Natural killer cell (primary cell): Measurements from ENCODE around the gene ALK. TPM values are rescaled to one million over a fixed set of nuclear protein-coding genes. Genes with fewer than 3 reads are reported as not detected.

Source experiments
- ATAC-seq, 3 donors: fragments of 150-1000 bp in 2 of 3; fragments of 200-7000 bp in 1 of 3; cut with Tn5 transposase; 1 replicate in 1 of 3; 2 replicates in 2 of 3; pipeline ENCODE4 v1.10.0; 2021; ENCODE audit warnings: mild to moderate bottlenecking in 2 of 3, moderate library complexity in 2 of 3
- DNase-seq, 2 donors: peaks; one replicate each; pipeline versions ENCODE4 v3.0.0 to v3.0.0-alpha.2; 2013 to 2021; ENCODE audit warnings: mixed read lengths in 1 of 2
- H3K27ac ChIP-seq: one replicate; pipeline ENCODE4 v1.5.1; 2013; ENCODE audit warnings: mild to moderate bottlenecking, low read length
- H3K27me3 ChIP-seq: one replicate; pipeline ENCODE4 v1.6.1; 2013; ENCODE audit warnings: low read length; ENCODE audit not compliant: control insufficient read depth, insufficient read depth
- H3K36me3 ChIP-seq: one replicate; pipeline ENCODE4 v1.6.1; 2013; ENCODE audit warnings: low read length; ENCODE audit not compliant: control insufficient read depth, insufficient read depth
- H3K4me1 ChIP-seq: one replicate; pipeline ENCODE4 v1.6.1; 2013; ENCODE audit warnings: low read length; ENCODE audit not compliant: control insufficient read depth, insufficient read depth
- H3K4me3 ChIP-seq: one replicate; pipeline ENCODE4 v1.5.1; 2013; ENCODE audit warnings: low read length
- H3K9me3 ChIP-seq: one replicate; pipeline ENCODE4 v1.6.1; 2013; ENCODE audit warnings: low read length; ENCODE audit not compliant: control insufficient read depth, insufficient read depth
- H3K27ac Mint-ChIP-seq, 2 donors: one replicate each; pipeline ENCODE4 v1.8.0; 2022; ENCODE audit warnings: mild to moderate bottlenecking in 2 of 2, mixed read lengths in 2 of 2, moderate library complexity in 1 of 2
- H3K27me3 Mint-ChIP-seq, 2 donors: one replicate each; pipeline ENCODE4 v1.8.0; 2022; ENCODE audit warnings: low read depth in 2 of 2, mixed read lengths in 2 of 2
- H3K36me3 Mint-ChIP-seq: one replicate; pipeline ENCODE4 v1.8.0; 2022; ENCODE audit warnings: mixed read lengths
- H3K4me1 Mint-ChIP-seq, 2 donors: one replicate each; pipeline ENCODE4 v1.8.0; 2022; ENCODE audit warnings: mixed read lengths in 2 of 2
- H3K4me3 Mint-ChIP-seq: one replicate; pipeline ENCODE4 v1.8.0; 2022; ENCODE audit warnings: mild to moderate bottlenecking, moderate library complexity, mixed read lengths
- H3K9me3 Mint-ChIP-seq, 2 donors: one replicate each; pipeline ENCODE4 v1.8.0; 2022; ENCODE audit warnings: mixed read lengths in 2 of 2
- CTCF ChIP-seq: fragments of 200-600 bp; IDR thresholded peaks from one replicate; pipeline ENCODE4 v1.8.0; 2022; ENCODE audit warnings: antibody characterized with exemption
- WGBS: methylation state at CpG from one replicate; pipeline ENCODE4 v1.1.7; 2013; ENCODE audit warnings: missing lambda C conversion rate; ENCODE audit not compliant: insufficient coverage; 5-methylcytosine and 5-hydroxymethylcytosine counted together
- intact Hi-C: fragments of 100-400 bp; cut with micrococcal nuclease; formaldehyde crosslinking; loops from one replicate; pipeline ENCODE4 v1.14.2; 2022
- total RNA-seq, 4 donors: library from RNA; stranded (reverse); fragments of 120-200 nt in 1 of 4; gene quantifications; one replicate each; pipeline versions ENCODE4 v1.2.3 to v1.2.4, GENCODE V29; 2013 to 2022

The ALK gene
- total RNA-seq, 3 donors from 2014 or later (not counting 1 experiment from before 2014, with no cell fraction given), result not detected

DNA sequence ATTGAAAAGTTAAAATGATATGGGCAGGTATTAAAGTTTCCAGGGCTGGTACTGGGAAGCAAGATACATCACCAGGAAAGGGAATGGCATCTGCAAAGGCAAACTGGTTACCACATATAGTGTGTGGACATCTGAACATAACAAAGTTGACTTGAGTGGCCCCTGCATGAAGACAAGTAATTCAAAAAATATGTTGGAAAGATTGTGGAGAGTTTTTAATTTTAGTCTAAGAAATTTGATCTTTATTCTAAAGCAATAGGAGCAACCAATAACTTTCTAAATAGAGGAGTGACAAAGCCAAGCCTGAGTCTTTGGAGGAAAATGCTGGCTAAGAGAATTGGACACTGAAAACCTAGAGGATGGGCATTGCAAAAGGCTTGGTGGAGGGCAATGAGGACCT, 278.2 kb downstream of the ALK start:
- Histone ChIP-seq H3K36me3 (no peaks in the 10 kb centered on the region), H3K9me3 (no peaks in the 10 kb centered on the region), H3K27ac (no peak overlapping the region), H3K4me3 (no peak overlapping the region), H3K27me3 (no peaks in the 10 kb centered on the region), H3K4me1 (no peaks in the 10 kb centered on the region)
- intact Hi-C loops, result no loop called here
- no peak for TF ChIP-seq CTCF
- Mint-ChIP-seq H3K4me3 (no peak overlapping the region), H3K27me3 (peaks cover 9 to 49% of the 10 kb centered on the region in 2 donors), H3K9me3 (peaks cover 0 to 5% of the 10 kb centered on the region in 2 donors), H3K36me3 (no peaks in the 10 kb centered on the region), H3K4me1 (no peaks in the 10 kb centered on the region), H3K27ac (no peak overlapping the region)
- ATAC-seq, result no peak
- DNase-seq, result no peak

GRCh38 chr2:29640360-29640759, 281.0 kb downstream of the ALK start:
- H3K36me3 Mint-ChIP-seq, result no peaks in the 10 kb centered on the region
- H3K4me1 Mint-ChIP-seq, result no peaks in the 10 kb centered on the region
- DNase-seq, result no peak

GRCh38 chr2:29638641-29639040, 282.7 kb downstream of the ALK start:
- Histone ChIP-seq H3K36me3 (no peaks in the 10 kb centered on the region), H3K9me3 (no peaks in the 10 kb centered on the region), H3K4me1 (no peaks in the 10 kb centered on the region), H3K27me3 (no peaks in the 10 kb centered on the region), H3K4me3 (no peak overlapping the region), H3K27ac (no peak overlapping the region)
- no peaks in the 10 kb centered on the region for H3K9me3 Mint-ChIP-seq
- H3K27me3 Mint-ChIP-seq, result peaks cover 8 to 60% of the 10 kb centered on the region in 2 donors
- no peak overlapping the region for H3K4me3 Mint-ChIP-seq
- WGBS, result 88% methylated on average over 1 of the region's 2 CpGs
- TF ChIP-seq CTCF, result no peak
- DNase-seq (no peak), ATAC-seq (no peak)
- no peak overlapping the region for H3K27ac Mint-ChIP-seq
- H3K36me3 Mint-ChIP-seq, result no peaks in the 10 kb centered on the region
- intact Hi-C loops, result no loop called here
- H3K4me1 Mint-ChIP-seq, result no peaks in the 10 kb centered on the region

More at GRCh38 chr2:29640360-29640759, 281.0 kb downstream of the ALK start:
- H3K4me3 ChIP-seq, result no peak overlapping the region
- Mint-ChIP-seq H3K9me3 (no peaks in the 10 kb centered on the region), H3K4me3 (no peak overlapping the region), H3K27ac (no peak overlapping the region), H3K27me3 (peaks cover 5 to 43% of the 10 kb centered on the region in 2 donors)
- intact Hi-C loops, result no loop called here
- no peaks in the 10 kb centered on the region for H3K27me3 ChIP-seq
- H3K9me3 ChIP-seq, result no peaks in the 10 kb centered on the region
- H3K27ac ChIP-seq, result no peak overlapping the region
- WGBS, result 63% methylated on average over 5 of the region's 5 CpGs
- no peak for ATAC-seq
- no peaks in the 10 kb centered on the region for H3K36me3 ChIP-seq
- H3K4me1 ChIP-seq, result no peaks in the 10 kb centered on the region
- no peak for TF ChIP-seq CTCF

GRCh38 chr2:29634916-29635315, 286.5 kb downstream of the ALK start:
- no peak overlapping the region for H3K27ac Mint-ChIP-seq
- 100% methylated on average over 1 of the region's 1 CpG for WGBS
- no peaks in the 10 kb centered on the region for H3K4me1 Mint-ChIP-seq
- no peaks in the 10 kb centered on the region for H3K9me3 Mint-ChIP-seq
- Histone ChIP-seq H3K9me3 (no peaks in the 10 kb centered on the region), H3K4me3 (no peak overlapping the region), H3K27ac (no peak overlapping the region), H3K36me3 (no peaks in the 10 kb centered on the region), H3K27me3 (no peaks in the 10 kb centered on the region), H3K4me1 (no peaks in the 10 kb centered on the region)
- no peak overlapping the region for H3K4me3 Mint-ChIP-seq
- TF ChIP-seq CTCF, result no peak
- no peak for DNase-seq
- no peak for ATAC-seq
- no peaks in the 10 kb centered on the region for H3K36me3 Mint-ChIP-seq
- H3K27me3 Mint-ChIP-seq, result peaks cover 18 to 52% of the 10 kb centered on the region in 2 donors
- intact Hi-C loops, result no loop called here
